ENCODE data around the gene ILK. TPM values are rescaled to one million over a fixed set of nuclear protein-coding genes. Genes with fewer than 3 reads are reported as not detected.

ILK gene
- total RNA-seq, 2 donors from 2014 or later, result 82.8 to 137 TPM

DNA sequence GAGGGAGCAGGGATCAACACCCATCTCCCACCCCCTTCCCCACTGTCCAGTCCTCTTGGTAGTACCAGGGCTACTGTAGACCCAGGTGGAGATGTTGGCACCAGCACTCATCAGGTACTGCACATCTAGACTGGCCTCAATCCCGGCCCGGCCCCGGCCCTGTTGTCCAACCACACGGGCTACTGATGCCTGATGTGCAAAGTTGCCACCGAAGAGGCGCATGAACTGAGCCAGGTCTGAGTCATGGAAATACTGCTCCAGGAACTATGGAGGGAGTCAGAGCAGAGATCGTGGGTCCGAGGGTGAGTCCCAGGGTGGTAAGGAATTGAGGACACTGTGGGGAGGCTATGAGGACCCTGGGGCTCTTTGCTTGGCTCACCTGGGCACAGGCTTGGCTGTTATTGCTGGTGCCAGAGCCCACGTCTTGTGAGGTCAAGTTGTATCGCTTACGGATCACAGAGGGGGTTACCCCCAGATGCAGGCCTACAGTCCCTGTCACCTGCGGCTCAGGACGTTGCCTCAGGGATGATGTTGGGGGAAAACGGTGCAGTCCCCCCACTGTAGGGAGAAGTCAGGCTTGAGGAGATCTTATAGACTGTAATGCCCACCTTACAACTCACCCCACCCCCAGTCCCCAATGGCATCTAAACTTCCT lies 13.1 kb downstream of the ILK start:
- Histone ChIP-seq H3K4me3 (no peak overlapping the region), H3K9me3 (no peaks in the 10 kb centered on the region), H3K27me3 (no peaks in the 10 kb centered on the region), H3K36me3 (replicated peaks in 1 of 2; ENCODE audit: insufficient read depth in 1 of 2, low read depth in 2 of 2) (peaks cover 0 to 2% of the 10 kb centered on the region in 2 donors), H3K4me1 (peaks cover 29% of the 10 kb centered on the region), H3K27ac (no peak overlapping the region)
- WGBS, 2 donors, result 86 to 92% methylated on average over 14 of the region's 14 CpGs
- DNase-seq, result no peak
- intact Hi-C loops (cut with DNase I), result no loop called here
- no peak for TF ChIP-seq POLR2A (IDR thresholded peaks at IDR 0.05)
- TF ChIP-seq, protein P1, sequence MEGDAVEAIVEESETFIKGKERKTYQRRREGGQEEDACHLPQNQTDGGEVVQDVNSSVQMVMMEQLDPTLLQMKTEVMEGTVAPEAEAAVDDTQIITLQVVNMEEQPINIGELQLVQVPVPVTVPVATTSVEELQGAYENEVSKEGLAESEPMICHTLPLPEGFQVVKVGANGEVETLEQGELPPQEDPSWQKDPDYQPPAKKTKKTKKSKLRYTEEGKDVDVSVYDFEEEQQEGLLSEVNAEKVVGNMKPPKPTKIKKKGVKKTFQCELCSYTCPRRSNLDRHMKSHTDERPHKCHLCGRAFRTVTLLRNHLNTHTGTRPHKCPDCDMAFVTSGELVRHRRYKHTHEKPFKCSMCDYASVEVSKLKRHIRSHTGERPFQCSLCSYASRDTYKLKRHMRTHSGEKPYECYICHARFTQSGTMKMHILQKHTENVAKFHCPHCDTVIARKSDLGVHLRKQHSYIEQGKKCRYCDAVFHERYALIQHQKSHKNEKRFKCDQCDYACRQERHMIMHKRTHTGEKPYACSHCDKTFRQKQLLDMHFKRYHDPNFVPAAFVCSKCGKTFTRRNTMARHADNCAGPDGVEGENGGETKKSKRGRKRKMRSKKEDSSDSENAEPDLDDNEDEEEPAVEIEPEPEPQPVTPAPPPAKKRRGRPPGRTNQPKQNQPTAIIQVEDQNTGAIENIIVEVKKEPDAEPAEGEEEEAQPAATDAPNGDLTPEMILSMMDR (IDR thresholded peaks at IDR 0.05), result no peak
- ATAC-seq, result no peak

- TF ChIP-seq, protein P1 (IDR thresholded peaks at IDR 0.05), result no peak
- no peak for TF ChIP-seq POLR2A (IDR thresholded peaks at IDR 0.05)
- H3K36me3 ChIP-seq (replicated peaks in 1 of 2; ENCODE audit: insufficient read depth in 1 of 2, low read depth in 2 of 2), result peaks cover 0 to 2% of the 10 kb centered on the region in 2 donors
- intact Hi-C loops (cut with DNase I), result no loop called here
- H3K27me3 ChIP-seq, result no peaks in the 10 kb centered on the region
- no peak overlapping the region for H3K27ac ChIP-seq
- 74 to 77% methylated on average over 4 to 5 of the region's 5 CpGs for WGBS, 2 donors
- no peak for ATAC-seq
- no peaks in the 10 kb centered on the region for H3K9me3 ChIP-seq
- H3K4me1 ChIP-seq, result peaks cover 29% of the 10 kb centered on the region
- H3K4me3 ChIP-seq, result no peak overlapping the region
- no peak for DNase-seq
These were observed 13.8 kb downstream of the ILK start for GRCh38 chr11:6617315-6617781.

DNA sequence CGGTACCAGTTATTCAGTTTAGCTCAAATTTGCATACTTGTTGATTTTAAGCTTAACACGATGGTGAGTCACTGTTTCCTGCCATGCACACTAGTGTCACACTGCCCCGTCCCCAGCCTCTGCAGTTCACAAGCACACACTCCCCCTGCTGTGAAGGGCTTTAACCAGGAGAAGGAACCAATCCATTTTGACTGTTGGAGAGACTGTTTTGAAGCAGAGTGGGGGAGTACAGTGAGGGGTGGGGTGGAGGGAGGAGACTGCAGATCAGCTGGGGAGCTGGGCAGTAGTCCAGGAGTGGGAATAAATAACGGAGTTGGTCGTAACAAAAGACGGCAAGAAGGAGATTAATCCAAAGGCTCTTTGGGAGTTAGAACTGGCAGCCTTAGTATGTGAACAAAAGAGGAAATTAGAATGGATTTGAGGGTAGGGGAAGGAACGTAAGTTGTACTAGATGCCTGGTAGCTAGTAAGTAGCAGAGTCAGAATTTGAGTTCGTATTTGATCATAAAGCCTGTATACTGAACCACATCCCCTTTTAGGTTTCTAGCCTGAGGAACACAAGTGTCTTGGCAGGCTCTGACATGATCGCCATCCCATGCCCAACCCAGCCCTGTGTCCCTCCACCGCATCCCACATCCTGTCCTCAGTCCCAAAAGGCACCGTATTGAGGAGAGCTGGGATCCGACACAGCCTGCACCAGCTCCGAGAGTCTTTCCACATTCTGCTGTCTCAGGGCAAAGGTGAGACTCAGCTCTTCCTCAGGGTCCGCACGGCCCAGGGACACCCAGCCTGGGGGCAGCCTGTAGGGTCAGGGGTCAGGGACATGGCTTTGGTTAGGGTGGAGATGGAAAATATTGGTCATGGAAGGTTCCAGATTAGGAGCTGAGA lies 14.8 kb downstream of the ILK start:
- no peaks in the 10 kb centered on the region for H3K9me3 ChIP-seq
- peaks cover 23% of the 10 kb centered on the region for H3K4me1 ChIP-seq
- peak overlapping the region; percentile 43 to 62 for H3K4me3 ChIP-seq
- H3K27me3 ChIP-seq, result no peaks in the 10 kb centered on the region
- 18 to 21% methylated on average over 14 to 15 of the region's 15 CpGs for WGBS, 2 donors
- intact Hi-C loops (cut with DNase I), result no loop called here
- ATAC-seq (no peak), DNase-seq (peak in 1 of 4 donors; percentile 57)
- peak overlapping the region; percentile 66 to 80 (median 68) for H3K27ac ChIP-seq
- TF ChIP-seq, protein P1 (IDR thresholded peaks at IDR 0.05), result no peak
- TF ChIP-seq POLR2A (IDR thresholded peaks at IDR 0.05), result peak in 1 of 3 donors; percentile 30
- peaks cover 0 to 2% of the 10 kb centered on the region in 2 donors for H3K36me3 ChIP-seq (replicated peaks in 1 of 2; ENCODE audit: insufficient read depth in 1 of 2, low read depth in 2 of 2)

- Histone ChIP-seq H3K27me3 (no peaks in the 10 kb centered on the region), H3K9me3 (no peaks in the 10 kb centered on the region), H3K4me3 (peak within 1 kb of the TSS; percentile 43 to 62), H3K36me3 (replicated peaks in 1 of 2; ENCODE audit: insufficient read depth in 1 of 2, low read depth in 2 of 2) (peaks cover 0 to 2% of the 10 kb centered on the region in 2 donors), H3K4me1 (peaks cover 19% of the 10 kb centered on the region), H3K27ac (peak within 1 kb of the TSS; percentile 66 to 80 (median 68))
- ATAC-seq (peak; percentile 98), DNase-seq (peak; percentile 91 to 96 (median 94))
- intact Hi-C loops (cut with DNase I), result no loop called here
- 0% methylated on average over 14 to 16 of the region's 16 CpGs for WGBS, 2 donors
- TF ChIP-seq, protein P1 (IDR thresholded peaks at IDR 0.05), result peak in 2 of 7 experiments; percentile 4 to 15
- peak in 2 of 3 donors; percentile 70 to 79 for TF ChIP-seq POLR2A (IDR thresholded peaks at IDR 0.05)
These were observed 15.6 kb downstream of the ILK start, which contains the start of gene TPP1 for GRCh38 chr11:6619004-6619745. TPP1 (minus strand) TSS chr11:6619422; CDS start chr11:6619400, 22 bp downstream.

All from body of pancreas (tissue), 4 donors.